Measurements from ENCODE around the gene HOMER2.

Gene HOMER2

DNA sequence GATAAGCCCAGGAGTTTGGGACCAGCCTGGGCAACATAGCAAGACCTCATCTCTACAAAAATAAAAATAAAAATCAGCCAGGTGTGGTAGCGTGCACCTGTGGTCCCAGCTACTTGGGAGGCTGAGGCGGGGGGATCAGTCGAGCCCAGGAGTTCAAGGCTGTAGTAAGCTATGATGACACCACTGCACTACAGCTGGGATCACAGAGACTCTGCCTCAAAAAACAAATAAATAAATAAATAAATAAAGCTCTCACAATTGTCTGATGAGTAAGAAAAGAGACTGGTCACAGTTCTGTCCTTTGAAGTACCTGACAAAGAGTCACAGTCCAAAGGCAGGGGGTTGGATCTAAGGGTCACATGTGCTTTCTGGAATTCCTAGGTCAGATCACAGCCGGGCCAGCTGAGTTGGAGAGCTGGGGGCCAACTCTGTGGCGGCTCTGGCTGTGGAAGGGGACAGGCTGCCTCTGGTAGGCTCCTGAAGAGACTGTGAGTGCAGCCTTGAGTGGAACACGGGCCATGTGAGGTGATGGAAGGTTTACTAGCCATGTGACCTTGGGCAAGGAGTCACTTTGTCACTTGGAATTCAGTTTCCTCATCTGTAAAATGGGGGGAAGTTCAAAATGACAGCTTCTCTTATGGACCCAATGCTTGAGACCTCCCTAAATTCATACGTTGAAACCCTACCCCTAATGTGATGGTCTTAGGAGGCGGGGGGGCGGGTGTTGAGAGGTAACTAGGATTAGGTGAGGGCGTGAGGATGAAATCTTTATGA, 95.9 kb downstream of the HOMER2 start:
- no peak for DNase-seq (ENCODE audit: low spot score)

DNA sequence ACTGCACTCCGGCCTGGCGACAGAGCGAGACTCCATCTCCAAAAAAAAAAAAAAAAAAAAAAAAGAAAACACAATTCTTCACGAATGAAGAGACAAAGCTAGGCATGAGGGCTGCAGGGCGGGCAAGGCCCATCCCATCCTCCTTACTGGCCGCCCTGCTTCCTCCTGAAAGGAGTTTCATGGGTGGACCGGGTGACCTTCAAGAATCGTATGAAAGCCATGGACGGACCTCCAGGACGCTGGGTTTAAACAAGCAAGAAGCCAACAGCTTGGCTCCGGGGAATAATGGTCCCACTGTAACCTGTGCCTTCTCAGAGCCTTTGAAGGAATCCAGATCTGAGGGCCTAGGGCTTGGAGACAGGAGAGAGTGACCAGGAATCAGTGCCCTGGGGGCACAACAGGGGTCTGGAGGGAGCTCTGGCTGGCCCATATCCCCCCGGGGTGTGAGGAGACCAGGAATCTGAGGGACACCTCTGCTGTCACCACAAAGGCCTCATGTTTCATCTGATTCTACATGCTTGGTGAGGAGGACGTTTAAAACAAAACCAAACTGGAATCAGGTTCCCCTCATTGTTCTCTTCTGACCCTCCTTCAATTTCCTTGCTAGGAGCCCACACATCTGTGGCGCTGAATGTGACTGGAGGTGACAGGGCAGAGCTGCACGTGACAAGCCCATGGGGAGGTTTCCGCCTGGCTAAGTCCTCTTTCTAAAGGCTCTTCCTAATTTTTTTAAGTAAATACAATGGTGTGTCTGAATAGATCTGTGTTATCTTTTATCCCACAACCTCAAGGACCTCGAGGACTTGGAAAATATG, 97.0 kb downstream of the HOMER2 start:
- DNase-seq (ENCODE audit: low spot score): no peak

DNA sequence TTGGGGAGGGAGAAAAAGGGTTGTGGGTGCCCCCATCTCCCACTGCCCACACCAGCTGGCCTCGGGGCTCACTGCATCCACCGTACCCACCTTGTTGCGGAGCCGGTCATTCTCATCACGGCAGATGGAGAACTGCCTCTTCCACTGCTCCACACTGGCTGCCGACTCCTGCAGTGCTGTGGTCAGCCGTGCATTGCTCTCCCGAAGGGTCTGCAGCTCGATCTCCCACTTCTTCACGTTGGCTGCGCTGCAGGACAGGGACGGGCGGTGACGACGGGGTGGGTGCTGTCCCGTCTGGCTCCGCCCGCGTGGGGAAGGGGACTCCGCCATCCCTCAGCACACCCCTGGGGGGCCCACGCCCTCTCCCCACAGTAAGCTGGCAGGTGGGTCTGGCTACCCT, 98.0 kb downstream of the HOMER2 start:
- DNase-seq (ENCODE audit: low spot score): no peak

DNA sequence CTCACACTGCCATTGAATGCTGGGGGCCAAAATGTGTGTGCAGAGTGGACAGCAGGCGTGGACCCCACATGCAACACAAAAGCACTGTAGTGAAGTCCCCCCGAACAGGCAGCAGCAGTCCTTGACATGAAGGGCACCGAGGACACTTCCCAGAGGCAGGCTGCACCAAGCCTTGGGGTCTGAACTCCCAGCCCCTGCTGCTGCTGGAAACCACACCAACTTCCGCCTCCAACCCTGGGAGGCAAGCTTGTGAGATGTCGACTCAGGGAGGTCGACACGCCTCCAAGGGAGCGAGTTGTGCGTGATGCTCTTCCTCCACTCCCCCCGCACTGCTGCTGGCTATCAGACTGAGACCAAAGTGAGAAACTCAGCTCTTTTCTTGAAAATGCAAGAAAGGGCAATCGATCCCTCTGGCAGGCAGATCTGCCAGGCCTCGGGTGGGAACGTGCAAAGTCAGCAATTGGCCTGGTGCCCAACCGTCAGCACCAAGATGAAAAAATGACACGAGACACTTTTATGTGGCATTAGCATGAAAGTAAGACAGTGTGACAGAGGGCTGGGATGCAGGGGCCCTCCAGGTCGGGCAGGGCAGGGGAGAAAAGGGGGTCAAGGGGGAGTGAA, 99.5 kb downstream of the HOMER2 start:
- DNase-seq (ENCODE audit: low spot score): no peak

DNA sequence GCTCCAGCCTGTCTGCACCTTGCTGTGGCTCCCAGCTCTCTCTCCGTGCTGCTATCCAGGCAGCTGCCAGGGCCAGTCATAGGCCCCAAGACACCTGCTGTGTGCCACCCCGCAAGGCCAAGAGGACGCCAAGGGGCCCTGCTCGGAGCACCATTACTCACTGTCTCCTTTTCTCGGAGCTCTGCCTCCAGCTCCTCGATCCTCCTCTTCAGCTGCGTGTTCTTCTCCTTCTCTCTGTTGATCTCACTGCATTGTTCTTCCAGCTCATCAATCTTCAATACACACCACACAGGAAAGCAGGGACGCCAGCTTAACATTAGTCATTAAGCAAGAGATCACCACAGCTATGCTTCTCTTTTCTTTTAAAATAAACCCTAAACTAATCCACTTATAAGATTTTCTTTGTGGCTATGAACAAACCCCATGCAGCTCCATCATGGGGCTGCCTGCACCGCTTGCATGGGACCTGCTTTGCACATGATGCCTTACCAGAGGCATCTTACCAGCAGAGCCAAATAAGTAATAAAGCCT, 100.5 kb downstream of the HOMER2 start:
- DNase-seq (ENCODE audit: low spot score): no peak

DNA sequence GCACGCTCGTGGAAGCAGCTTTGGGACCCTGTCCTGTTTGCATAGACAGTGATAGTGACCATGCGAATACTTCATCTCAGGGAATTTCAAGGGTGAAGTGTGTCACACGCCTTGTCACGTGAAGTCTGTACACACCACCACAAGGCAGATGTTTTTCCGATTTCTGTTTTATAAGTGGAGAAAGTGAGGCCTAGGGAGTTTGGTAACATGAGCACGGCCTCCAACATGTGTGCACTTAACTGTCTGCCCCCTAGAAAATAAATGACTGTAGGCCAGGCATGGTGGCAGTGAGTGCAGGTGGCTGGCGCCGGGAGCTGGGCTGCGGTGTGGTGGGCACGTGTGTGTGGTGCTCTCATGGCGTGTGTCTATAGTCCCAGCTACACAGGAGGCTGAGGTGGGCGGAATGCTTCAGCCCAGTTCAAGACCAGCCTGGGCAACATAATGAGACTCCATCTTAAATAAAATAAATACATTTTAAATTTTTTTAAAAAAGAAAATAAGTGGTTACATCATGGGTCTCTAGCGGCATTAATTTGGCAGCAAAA, 101.1 kb downstream of the HOMER2 start:
- DNase-seq (ENCODE audit: low spot score): no peak

DNA sequence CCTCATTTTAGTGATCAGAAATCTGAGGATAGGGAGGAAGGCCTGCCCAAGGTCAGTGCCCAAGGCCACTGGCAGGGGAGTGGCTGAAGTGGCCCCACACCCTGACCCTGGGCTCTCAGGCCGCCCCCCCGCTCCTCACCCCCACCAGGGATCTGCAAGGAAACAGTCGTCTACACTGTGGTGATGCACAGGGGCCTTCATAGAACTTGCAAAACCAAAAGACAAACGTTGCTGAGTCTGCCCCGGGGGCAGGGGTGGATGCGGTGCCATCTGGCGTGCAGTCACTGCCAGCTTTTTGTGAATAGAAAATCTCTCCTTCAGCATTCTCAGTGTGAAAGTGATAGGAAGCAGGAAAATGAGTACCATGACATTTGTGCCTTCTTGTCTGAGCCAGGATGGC, 101.8 kb downstream of the HOMER2 start:
- peak; percentile 27 for DNase-seq (ENCODE audit: low spot score)

DNA sequence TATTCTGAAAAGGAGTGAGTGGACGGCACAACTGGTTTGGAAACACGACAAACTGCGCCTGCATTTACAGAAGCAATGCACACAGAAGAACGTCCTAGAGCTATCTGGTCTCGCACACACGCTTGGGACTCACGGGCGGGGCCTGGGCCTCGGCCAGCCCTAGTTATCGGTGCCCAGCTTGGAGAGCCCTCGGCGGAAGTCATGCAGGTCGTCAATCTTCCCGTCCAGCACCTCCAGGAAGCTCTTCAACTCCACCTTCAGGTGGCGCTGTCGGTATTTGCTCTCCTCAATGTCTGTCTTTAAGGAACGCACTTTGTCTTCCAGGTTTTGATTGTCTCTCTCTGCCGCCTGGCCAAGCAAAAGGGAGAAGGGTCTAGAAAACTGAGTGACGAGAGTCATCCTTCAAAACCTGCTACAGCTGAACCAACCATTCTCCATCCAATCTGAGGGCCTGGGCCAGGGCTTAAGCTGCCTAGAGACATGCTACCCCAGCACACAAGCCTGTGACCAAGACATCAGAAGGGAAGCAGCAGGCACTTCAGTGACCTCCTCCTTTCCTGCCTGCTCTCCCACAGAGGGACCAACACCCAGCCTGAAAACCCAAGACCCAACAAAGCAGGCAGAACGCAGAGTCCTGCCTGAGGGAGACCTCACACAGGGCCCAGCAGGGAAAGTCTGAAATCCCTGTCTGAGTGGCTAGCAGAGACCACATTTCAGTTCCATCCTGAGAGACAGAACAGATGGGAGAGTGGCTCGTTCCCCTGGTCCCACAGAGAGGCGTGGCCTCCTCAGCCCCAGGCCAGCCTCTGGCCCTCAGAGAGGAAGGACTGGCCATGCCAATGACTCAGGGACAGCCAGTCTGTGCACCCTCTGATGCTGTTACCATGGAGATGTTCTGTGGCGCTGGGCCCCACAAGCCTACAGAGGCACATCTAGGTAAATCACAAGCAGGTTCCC, 102.7 kb downstream of the HOMER2 start:
- DNase-seq (ENCODE audit: low spot score): peak; percentile 80

DNA sequence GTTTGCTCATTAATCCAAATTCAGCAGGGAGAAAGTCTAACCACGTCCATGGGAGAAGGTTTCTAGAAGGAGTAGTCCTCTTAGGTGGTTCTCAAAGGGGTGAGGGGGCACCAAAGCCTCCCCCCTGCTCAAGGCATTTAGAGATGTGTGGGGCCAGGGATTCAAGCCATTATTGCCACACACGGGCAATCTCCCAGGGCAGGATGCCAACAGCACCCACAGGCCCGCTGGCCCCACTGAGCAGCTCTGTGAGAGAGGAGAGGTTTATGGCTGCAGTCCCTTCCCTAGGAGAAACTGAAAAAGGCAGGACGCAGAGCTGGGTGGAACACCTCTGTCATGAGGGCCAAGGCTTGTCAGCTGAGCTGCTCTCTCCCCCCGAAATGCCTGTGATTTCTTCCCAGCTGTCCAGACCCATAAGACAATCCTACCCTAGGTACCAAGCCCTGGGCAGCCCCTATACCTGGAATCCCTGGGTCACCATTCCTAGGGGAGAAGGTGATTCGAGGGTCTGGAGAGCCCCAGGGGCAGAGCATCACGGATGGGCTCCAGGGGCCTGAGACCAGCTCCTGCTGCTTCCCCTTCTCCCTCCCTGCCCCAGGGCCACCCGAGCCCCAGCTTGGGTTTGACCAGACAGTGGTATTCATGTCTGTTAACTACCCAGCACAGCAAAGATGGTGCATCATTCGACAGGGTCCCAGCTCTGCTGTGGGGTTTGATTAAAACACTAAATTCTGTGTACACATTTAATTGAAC, 104.1 kb downstream of the HOMER2 start:
- no peak for DNase-seq (ENCODE audit: low spot score)

DNA sequence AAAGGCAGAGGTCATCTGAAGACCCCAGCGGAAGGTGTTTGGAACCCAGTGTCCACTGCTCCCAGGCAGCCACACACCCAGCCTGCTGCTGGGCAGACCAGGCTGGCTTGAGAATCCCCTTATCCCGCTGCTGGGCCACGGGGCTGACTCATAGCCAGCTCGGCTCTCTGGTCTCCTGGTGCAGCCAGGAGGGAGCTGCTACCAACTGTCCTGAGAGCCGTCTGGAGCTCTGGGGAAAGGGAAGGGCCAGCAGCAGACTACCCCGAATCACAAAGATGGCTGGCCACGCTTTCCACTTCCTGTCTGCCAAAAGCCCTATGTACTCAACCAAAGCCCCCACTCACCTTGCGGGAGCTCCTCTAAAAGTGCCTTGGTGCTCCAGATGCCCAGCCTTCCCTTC, 104.8 kb downstream of the HOMER2 start:
- no peak for DNase-seq (ENCODE audit: low spot score)

DNA sequence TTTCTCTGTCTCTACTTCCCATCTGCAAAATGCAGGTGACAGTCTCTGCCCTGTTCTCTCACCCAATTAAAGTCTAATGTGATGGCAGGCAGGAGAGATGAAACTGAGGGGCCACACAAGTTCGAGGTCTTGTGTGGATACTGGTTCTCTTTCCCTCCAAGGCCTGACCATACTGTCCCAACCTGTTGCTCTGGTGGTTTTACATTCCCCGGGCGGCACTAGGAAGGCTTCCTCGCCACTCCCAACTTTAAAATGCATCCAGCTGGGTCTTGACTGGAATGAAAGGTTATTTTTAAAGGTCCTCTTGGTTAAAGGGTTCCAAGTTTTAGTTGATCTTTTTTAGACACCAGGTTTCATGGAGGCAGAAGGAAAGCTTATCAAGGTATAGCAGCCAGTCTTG, 105.9 kb downstream of the HOMER2 start:
- DNase-seq (ENCODE audit: low spot score): no peak

DNA sequence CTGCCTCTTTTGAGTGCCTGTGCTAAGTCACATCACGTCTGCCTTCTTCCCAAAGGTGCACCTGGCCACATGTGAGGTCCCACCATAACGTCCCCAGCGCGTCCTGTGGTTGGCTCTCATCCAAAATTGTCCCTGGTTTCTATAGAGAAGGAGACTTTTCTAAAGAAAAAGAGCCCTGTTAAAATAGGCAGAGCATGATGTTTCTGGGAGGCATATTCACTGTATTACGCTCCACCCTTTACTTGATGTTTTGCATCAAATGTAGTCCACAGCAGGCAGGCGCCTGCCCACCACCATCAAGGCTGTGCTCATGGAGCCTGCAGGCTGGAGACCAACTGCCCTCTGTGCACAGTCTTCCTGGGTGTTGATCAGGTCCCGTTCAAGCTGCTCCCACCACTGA, 106.8 kb downstream of the HOMER2 start:
- no peak for DNase-seq (ENCODE audit: low spot score)

DNA sequence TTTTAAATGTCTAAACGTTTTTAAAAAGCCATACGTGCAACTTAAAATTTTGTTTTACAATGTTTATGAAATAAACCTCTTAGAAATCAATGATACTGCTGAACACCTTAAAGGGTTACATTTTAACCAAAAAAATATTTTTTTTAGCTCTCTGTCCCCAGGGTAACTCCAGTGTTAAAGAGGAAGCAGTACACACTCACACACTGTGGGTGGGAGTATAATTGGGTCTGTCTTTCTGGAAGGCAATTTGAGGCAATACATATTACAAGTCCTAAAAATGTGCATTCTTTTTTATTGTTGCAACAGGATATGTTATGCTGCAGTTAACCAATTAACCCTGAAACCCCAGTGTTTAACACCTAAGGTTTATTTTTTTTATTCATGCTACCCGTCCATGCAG, 109.0 kb downstream of the HOMER2 start:
- DNase-seq (ENCODE audit: low spot score): no peak

DNA sequence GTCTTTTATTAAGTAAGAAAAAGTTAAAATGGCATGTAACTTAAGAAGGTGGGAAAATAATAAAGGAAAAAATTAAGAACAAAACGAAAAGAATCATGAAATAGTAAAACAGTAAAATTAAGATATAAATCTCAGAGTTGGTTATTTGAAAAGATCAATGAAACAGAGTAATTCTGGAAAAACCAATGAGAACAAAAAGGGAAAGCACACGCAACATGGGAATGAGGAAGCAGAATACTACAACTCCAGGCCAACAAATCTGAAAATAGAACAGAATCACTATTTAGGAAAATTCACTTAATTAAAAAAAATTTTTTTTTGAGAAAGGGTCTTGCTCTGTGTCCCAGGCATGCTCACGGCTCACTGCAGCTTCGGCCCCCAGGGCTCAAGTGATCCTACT, 112.4 kb downstream of the HOMER2 start:
- no peak for DNase-seq (ENCODE audit: low spot score)

DNA sequence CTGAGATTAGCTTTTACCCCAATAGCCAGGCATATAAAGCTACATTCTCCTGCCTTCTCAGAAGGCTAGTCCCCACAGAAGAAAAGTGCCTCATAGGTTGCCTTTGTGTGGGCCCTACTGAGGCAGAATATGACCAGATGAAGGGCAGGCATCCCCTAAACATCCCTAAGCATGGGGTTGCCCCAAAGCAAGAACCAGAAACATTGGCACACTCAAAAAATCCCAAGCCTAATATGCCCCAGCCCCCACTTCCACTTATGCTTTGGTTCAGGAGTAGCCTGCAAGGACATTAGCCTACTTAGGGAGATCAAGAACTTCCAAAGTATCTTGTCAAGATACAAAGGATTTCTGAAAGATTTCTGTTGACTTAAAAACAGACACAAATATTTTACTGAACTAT, 113.4 kb downstream of the HOMER2 start:
- no peak for DNase-seq (ENCODE audit: low spot score)

DNA sequence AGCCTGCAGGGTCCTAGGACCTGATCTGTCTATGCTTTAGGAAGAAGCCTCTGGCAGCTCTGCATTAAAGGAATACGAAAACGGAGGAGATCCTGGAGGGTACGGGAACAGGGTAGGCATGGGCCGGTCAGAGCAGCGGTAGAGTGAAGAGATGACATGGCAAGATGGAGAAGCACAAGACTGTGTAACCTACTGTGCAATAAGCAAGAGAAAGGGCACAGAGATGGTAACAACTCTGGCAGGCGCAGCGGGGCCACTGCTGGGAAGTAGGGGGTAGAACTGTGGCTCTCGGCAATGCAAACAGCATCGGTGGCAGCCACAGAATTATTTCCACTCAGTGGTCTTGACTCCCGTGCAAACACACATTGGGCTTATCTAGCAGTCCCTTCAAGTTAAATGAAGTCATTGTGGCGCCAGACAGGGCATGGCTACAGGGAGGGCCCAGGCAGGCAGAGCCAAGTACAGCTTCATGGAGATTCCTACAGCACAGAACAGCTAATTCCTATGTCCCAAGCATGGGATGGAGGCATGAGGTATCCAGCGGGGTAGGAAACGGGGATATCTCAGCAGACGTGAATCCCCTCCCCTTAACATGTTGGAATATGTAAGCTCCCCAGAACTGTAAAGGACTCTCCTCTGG, 114.3 kb downstream of the HOMER2 start:
- no peak for DNase-seq (ENCODE audit: low spot score)

DNA sequence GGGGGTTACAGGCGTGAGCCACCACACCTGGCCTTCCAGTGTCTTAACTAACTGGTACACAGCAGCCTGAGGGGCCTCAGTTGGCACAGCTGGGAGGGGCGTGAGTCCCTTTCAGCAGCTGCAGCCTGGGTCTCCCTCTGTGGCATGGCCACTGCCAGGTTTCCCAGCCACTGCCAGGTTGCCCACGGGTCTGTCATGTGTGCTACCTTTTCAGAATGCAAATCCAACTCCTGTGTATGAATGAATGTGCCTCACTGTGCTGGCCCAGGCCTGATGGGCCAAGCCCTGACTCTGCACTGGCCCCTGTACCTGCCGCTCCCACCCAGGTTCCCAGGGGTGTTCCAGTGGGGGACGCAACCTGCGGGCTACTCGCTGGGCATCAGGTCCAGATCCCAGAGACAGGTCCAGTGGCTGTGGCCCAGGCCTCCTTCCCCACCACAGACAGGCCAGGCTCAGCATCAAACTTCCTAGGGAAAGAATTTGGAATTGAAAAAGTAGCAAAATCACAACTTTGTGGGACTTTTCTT, 117.1 kb downstream of the HOMER2 start:
- DNase-seq (ENCODE audit: low spot score): no peak

DNA sequence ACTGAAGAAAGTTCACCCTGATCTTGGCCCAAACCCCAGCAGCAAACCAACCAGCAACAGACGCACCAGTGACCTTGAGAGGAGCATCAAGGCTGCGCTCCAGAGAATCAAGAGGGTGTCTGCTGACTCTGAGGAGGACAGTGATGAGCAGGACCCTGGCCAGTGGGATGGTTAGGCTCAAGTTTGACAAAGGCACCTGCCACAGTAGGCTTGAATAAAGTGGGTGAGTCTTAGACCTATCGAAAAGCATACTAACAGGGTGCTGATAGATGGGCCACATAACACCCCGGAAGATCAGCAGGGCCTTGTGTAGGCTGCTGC, 119.2 kb downstream of the HOMER2 start:
- DNase-seq (ENCODE audit: low spot score): no peak

DNA sequence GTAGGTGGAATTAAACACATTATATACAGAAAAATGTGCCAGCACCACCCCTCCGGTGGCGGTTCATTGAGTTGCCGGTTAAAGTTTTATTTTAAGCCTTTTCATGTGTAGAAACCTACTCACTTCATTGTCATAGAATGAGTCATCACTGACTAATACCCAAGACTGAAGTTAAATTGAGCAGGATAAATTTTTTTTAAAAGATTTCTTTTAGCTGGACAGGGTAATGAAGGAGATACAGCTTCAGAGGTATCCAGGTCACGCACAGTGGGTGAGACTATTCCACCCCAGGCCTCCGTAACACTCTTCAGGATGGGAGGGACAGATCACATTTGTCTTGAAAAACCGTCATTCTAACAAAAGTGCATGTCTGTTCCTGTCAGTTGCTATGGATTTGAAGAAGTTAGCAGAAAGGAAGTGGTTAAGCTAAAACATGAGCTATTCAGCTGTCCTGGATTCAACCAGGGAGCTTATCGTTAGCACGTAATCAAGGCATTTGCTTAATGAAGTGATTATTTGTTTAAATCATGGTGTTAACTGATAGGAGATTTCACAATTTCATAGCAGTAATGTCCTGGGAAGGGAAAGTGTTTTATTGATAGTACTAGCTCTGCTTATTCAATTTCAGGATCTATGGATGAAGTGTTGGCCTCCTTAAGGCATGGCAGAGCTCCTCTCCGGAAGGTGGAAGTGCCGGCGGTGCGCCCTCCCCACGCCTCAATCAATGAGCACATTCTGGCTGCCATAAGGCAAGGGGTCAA, 119.7 kb downstream of the HOMER2 start:
- no peak for DNase-seq (ENCODE audit: low spot score)
